Uterine smooth muscle cell (primary cell): ENCODE data around the gene CLIC2. TPM values are rescaled to one million over a fixed set of nuclear protein-coding genes. Genes with fewer than 3 reads are reported as not detected.

Experiments
- total RNA-seq: library from RNA; depleted of rRNA; stranded (reverse); fragments of >200 nt; gene quantifications from 2 replicates; pipeline ENCODE4 v1.2.3, GENCODE V29; 2014

The CLIC2 gene
- 6.2 and 12.1 TPM in 2 replicates for total RNA-seq

DNA sequence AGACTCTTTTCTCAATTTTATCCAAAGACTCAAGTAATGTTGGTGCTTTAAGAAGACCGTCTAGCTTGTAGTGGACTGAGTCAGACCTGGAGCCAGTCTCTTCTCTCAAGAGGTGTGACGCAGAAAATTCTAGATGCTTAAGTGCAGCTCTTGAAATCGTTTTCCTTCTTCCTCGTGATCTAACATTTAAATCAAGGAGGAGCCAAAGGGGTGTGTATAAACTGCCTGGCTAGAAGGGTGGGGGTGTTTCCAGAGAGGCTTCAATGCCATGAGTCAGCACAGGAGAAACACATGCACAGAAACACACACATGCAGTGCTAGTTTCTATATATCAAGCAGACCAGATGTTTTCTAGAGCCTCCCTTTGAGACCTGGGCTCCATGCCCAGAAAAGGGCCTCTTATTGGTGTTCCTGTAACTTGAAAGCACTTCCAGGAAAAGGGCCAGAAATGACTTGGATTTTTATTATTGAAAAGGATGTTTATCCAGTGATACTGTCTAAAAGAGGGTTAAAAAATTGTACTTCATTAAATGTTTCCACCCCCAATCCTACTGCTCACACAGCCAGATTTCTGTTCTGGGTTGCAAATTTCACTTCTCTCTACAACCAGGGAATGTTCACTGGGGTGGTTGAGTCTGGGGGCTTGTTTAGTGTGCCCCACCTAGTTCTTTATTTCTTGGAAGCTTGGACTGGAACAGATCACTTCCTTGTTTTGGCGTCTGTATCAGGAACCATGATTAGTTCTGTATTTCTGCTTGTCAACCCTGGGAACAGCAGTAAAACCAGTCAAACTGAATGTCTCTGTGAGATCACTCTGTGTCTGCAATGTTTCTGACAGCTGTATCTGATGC, at the start of gene CLIC2:
Gene CLIC2 (minus strand): TSS at position 129 of the 851 bp plus-strand sequence. CDS start 187 bp downstream, outside the sequence.

DNA sequence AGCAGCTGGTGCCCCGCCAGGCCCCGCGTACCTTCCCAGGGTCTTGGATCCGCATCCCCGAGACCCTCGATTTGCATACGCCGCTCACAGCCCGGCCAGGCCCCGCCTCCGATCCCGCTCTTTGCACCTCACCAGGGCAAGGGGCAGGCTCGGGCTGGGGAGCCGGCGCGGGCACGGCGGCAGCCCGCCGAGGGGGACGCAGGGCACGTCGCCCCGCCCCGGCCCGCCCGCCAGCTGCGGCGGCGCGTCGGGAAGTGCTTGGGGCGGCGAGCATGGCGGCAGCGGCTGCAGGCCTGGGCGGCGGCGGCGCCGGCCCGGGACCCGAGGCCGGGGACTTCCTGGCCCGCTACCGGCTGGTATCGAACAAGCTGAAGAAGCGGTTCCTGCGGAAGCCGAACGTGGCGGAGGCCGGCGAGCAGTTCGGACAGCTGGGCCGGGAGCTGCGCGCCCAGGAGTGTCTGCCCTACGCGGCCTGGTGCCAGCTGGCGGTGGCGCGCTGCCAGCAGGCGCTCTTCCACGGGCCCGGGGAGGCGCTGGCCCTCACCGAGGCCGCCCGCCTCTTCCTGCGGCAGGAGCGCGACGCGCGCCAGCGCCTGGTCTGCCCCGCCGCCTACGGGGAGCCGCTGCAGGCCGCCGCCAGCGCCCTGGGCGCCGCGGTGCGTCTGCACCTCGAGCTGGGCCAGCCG, 47.6 kb upstream of the CLIC2 start, which contains the start of gene F8A2:
Gene F8A2 (plus strand): TSS at position 253 of the 686 bp plus-strand sequence. CDS start 20 bp downstream, at position 273.

DNA sequence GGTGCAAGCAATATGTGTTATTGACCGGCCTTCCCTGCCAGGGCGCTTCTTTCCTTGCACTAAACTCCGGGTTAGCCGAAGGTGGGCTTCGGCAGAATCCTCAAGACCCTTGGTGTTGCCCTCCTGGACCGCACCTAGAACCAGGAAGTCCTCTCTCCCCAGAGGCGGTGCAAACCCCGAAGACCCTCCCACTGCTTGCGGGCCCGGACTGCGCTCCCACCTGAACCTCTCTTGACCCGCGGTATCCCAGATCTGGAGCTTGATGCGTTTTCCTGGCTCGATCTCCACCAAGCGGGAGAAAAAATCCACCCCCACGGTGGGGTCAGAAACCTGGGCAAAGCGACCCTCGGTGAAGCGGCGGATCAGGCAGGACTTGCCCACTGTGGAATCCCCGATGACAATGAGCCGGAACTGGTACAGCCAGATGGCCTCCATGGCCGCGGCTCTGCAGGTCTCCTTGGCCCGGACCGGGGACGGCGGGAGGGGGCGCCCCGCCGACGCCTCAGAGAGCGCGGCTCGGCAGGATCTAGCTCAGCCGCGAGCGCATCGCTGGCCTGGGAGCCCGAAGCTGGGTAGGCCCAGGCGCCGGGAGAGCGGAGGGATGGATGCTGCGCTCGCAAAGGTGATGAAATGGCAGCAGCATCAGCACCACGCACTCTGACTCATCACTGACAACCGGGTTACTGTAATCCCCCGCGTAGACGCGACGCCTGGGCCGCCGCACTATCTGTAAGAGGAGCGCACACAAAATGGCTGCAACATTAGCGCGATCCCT, 70.4 kb downstream of the CLIC2 start, which contains the start of gene RAB39B:
Gene RAB39B (minus strand): TSS at position 638 of the 775 bp plus-strand sequence. CDS start 203 bp downstream, at position 435.

Other genes with a start within 250 kb of the CLIC2 start
- 70.5 and 111 TPM in 2 replicates for gene VBP1, start 118.2 kb downstream of the CLIC2 start, total RNA-seq
- gene RAB39B, start 70.1 kb downstream of the CLIC2 start, total RNA-seq, result 2.4 and 5.7 TPM in 2 replicates
- not detected in 2 replicates for gene F8A2, start 47.5 kb upstream of the CLIC2 start, total RNA-seq
- gene F8A3, start 124.0 kb upstream of the CLIC2 start, total RNA-seq, result 2.5 TPM in 1 of 2 replicates, not detected in the other